SK-N-SH treated with all-trans-retinoic acid at 6 μM for 48 hours (cell line): ENCODE measurements around the gene ANKRD40CL.
A peak's percentile ranks its signal among the peaks of the same experiment; 100 is the strongest.

Source experiments
- ATAC-seq: fragments of 200-7000 bp; cut with Tn5 transposase; 3 replicates; pipeline ENCODE4 v1.9.1; 2020; ENCODE audit warnings: mild to moderate bottlenecking, moderate library complexity
- BACH2 ChIP-seq: fragments of 250-450 bp; sonication (Bioruptor Pico); IDR thresholded peaks from 2 replicates; pipeline ENCODE4 v1.9.0; 2021; ENCODE audit warnings: mild to moderate bottlenecking, borderline replicate concordance
- ESRRG ChIP-seq: fragments of 250-450 bp; sonication (Bioruptor Pico); IDR thresholded peaks from 2 replicates; pipeline ENCODE4 v1.6.1; 2021; ENCODE audit warnings: mild to moderate bottlenecking
- GLIS3 ChIP-seq: fragments of 250-450 bp; sonication (Bioruptor Pico); IDR thresholded peaks from 2 replicates; pipeline ENCODE4 v1.5.0; 2020; ENCODE audit warnings: mild to moderate bottlenecking, moderate library complexity
- OSR1 ChIP-seq: fragments of 250-450 bp; sonication (Bioruptor Pico); IDR thresholded peaks from 2 replicates; pipeline ENCODE4 v1.8.0; 2022; ENCODE audit warnings: moderate library complexity, mild to moderate bottlenecking, inconsistent platforms
- PATZ1 ChIP-seq: fragments of 250-450 bp; sonication (Bioruptor Pico); IDR thresholded peaks from 2 replicates; pipeline ENCODE4 v1.8.0; 2020; ENCODE audit warnings: mild to moderate bottlenecking, moderate library complexity, borderline replicate concordance
- POU6F1 ChIP-seq: fragments of 250-450 bp; sonication (Bioruptor Pico); IDR thresholded peaks from 2 replicates; pipeline ENCODE4 v1.8.0; 2021; ENCODE audit warnings: low read depth, mild to moderate bottlenecking, moderate library complexity, borderline replicate concordance
- PPARA ChIP-seq: fragments of 250-450 bp; sonication (Bioruptor Pico); IDR thresholded peaks from 2 replicates; pipeline ENCODE4 v1.5.0; 2020; ENCODE audit warnings: mild to moderate bottlenecking, borderline replicate concordance
- RARB ChIP-seq: fragments of 250-450 bp; sonication (Bioruptor Pico); IDR thresholded peaks from 2 replicates; pipeline ENCODE4 v1.8.0; 2021; ENCODE audit warnings: mild to moderate bottlenecking, moderate library complexity
- TCF4 ChIP-seq: fragments of 250-450 bp; sonication (Bioruptor Pico); IDR thresholded peaks from 2 replicates; pipeline ENCODE4 v1.8.0; 2021; ENCODE audit warnings: mild to moderate bottlenecking, moderate library complexity, borderline replicate concordance
- TOX ChIP-seq: fragments of 250-450 bp; sonication (Bioruptor Pico); IDR thresholded peaks from 2 replicates; pipeline ENCODE4 v1.8.0; 2021; ENCODE audit warnings: mild to moderate bottlenecking, moderate library complexity, borderline replicate concordance
- ZC3H10 ChIP-seq: fragments of 250-450 bp; sonication (Bioruptor Pico); IDR thresholded peaks from 2 replicates; pipeline ENCODE4 v1.5.1; 2021; ENCODE audit warnings: mild to moderate bottlenecking, moderate library complexity
- ZFP3 ChIP-seq: fragments of 250-450 bp; sonication (Bioruptor Pico); IDR thresholded peaks from 2 replicates; pipeline ENCODE4 v1.5.0; 2020; ENCODE audit warnings: mild to moderate bottlenecking, moderate library complexity
- ZFP30 ChIP-seq: fragments of 450-650 bp; formaldehyde crosslinking; IDR thresholded peaks from 2 replicates; pipeline ENCODE4 v1.5.0; 2022; ENCODE audit warnings: mild to moderate bottlenecking, moderate library complexity
- ZNF8 ChIP-seq: fragments of 450-650 bp; formaldehyde crosslinking; IDR thresholded peaks from 2 replicates; pipeline ENCODE4 v1.5.0; 2020; ENCODE audit warnings: mild to moderate bottlenecking, moderate library complexity
- TF ChIP-seq, protein P1 (sequence below): fragments of 250-450 bp; sonication (Bioruptor Pico); IDR thresholded peaks from 2 replicates; pipeline ENCODE4 v1.5.0; 2020; ENCODE audit warnings: mild to moderate bottlenecking, moderate library complexity
- TF ChIP-seq, protein P2 (sequence below): fragments of 250-450 bp; sonication (Bioruptor Pico); IDR thresholded peaks from 2 replicates; pipeline ENCODE4 v1.5.1; 2020; ENCODE audit warnings: low read depth, mild to moderate bottlenecking, moderate library complexity

Gene ANKRD40CL

GRCh38 chr17:50763716-50764475, 3.4 kb downstream of the ANKRD40CL start:
- no peak for ATAC-seq
- no peak for TF ChIP-seq GLIS3

GRCh38 chr17:50762177-50762576, 5.1 kb downstream of the ANKRD40CL start:
- no peak for ATAC-seq
- TF ChIP-seq ZFP3 (no peak), ZFP30 (CRISPR knock-in tag) (no peak), RARB (CRISPR knock-in tag) (no peak), PATZ1 (CRISPR knock-in tag) (no peak), ZC3H10 (CRISPR knock-in tag) (no peak), TCF4 (CRISPR knock-in tag) (no peak), ZNF8 (CRISPR knock-in tag) (no peak), BACH2 (CRISPR knock-in tag) (no peak), GLIS3 (no peak), POU6F1 (CRISPR knock-in tag) (no peak)
- TF ChIP-seq, protein P1, sequence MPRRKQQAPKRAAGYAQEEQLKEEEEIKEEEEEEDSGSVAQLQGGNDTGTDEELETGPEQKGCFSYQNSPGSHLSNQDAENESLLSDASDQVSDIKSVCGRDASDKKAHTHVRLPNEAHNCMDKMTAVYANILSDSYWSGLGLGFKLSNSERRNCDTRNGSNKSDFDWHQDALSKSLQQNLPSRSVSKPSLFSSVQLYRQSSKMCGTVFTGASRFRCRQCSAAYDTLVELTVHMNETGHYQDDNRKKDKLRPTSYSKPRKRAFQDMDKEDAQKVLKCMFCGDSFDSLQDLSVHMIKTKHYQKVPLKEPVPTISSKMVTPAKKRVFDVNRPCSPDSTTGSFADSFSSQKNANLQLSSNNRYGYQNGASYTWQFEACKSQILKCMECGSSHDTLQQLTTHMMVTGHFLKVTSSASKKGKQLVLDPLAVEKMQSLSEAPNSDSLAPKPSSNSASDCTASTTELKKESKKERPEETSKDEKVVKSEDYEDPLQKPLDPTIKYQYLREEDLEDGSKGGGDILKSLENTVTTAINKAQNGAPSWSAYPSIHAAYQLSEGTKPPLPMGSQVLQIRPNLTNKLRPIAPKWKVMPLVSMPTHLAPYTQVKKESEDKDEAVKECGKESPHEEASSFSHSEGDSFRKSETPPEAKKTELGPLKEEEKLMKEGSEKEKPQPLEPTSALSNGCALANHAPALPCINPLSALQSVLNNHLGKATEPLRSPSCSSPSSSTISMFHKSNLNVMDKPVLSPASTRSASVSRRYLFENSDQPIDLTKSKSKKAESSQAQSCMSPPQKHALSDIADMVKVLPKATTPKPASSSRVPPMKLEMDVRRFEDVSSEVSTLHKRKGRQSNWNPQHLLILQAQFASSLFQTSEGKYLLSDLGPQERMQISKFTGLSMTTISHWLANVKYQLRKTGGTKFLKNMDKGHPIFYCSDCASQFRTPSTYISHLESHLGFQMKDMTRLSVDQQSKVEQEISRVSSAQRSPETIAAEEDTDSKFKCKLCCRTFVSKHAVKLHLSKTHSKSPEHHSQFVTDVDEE (CRISPR knock-in tag), result no peak
- TF ChIP-seq, protein P2, sequence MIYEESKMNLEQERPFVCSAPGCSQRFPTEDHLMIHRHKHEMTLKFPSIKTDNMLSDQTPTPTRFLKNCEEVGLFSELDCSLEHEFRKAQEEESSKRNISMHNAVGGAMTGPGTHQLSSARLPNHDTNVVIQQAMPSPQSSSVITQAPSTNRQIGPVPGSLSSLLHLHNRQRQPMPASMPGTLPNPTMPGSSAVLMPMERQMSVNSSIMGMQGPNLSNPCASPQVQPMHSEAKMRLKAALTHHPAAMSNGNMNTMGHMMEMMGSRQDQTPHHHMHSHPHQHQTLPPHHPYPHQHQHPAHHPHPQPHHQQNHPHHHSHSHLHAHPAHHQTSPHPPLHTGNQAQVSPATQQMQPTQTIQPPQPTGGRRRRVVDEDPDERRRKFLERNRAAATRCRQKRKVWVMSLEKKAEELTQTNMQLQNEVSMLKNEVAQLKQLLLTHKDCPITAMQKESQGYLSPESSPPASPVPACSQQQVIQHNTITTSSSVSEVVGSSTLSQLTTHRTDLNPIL, result no peak

- ATAC-seq, result peak; percentile 9
- no peak for TF ChIP-seq PPARA (CRISPR knock-in tag)
Measured at GRCh38 chr17:50758989-50759544, 8.3 kb downstream of the ANKRD40CL start.

- TF ChIP-seq ESRRG (CRISPR knock-in tag) (no peak), PPARA (CRISPR knock-in tag) (no peak), OSR1 (CRISPR knock-in tag) (no peak), BACH2 (CRISPR knock-in tag) (no peak), ZNF8 (CRISPR knock-in tag) (no peak), TCF4 (CRISPR knock-in tag) (no peak), TOX (no peak), ZFP30 (CRISPR knock-in tag) (no peak)
- TF ChIP-seq, protein P2, result no peak
- TF ChIP-seq, all 23 proteins: peak for 0
- no peak; the same call in 2 of the 3 replicates for ATAC-seq
Measured at GRCh38 chr17:50758524-50758923, 8.8 kb downstream of the ANKRD40CL start.
